BLaER1 (cell line): ENCODE results near the gene IPO13.

Experiments used
- H3K27ac ChIP-seq: shearing (Covaris generic); formaldehyde crosslinking; 2 replicates; pipeline ENCODE4 v1.8.1; 2022
- H3K27me3 ChIP-seq: shearing (Covaris generic); formaldehyde crosslinking; 2 replicates; pipeline ENCODE4 v1.8.1; 2022
- H3K36me3 ChIP-seq: shearing (Covaris generic); formaldehyde crosslinking; 2 replicates; pipeline ENCODE4 v1.8.1; 2022
- H3K4me1 ChIP-seq: shearing (Covaris generic); formaldehyde crosslinking; 2 replicates; pipeline ENCODE4 v1.8.1; 2022
- H3K4me2 ChIP-seq: shearing (Covaris generic); formaldehyde crosslinking; 2 replicates; pipeline ENCODE4 v1.8.1; 2022
- H3K4me3 ChIP-seq: shearing (Covaris generic); formaldehyde crosslinking; 2 replicates; pipeline ENCODE4 v1.8.1; 2022
- H3K9ac ChIP-seq: shearing (Covaris generic); formaldehyde crosslinking; 2 replicates; pipeline ENCODE4 v1.8.1; 2022
- H3K9me3 ChIP-seq: shearing (Covaris generic); formaldehyde crosslinking; 2 replicates; pipeline ENCODE4 v1.8.1; 2022
- H4K20me1 ChIP-seq: shearing (Covaris generic); formaldehyde crosslinking; 2 replicates; pipeline ENCODE4 v1.8.1; 2022
- Cebpa-rat ChIP-seq: shearing (Covaris generic); IDR thresholded peaks from 2 replicates; pipeline ENCODE4 v1.8.1; 2022

Gene IPO13

GRCh38 chr1:43946236-43947060 lies at the start of gene IPO13:
IPO13 (plus strand) TSS chr1:43946950; CDS start chr1:43947601, 651 bp downstream.
- Histone ChIP-seq H3K4me3 (peak within 1 kb of the TSS; percentile 81), H3K27ac (peak within 1 kb of the TSS; percentile 99), H3K36me3 (peaks cover 36% of the 10 kb centered on the region), H3K9me3 (no peaks in the 10 kb centered on the region), H3K4me1 (peaks cover 38% of the 10 kb centered on the region), H3K4me2 (peak within 1 kb of the TSS; percentile 93), H4K20me1 (peaks cover 19% of the 10 kb centered on the region; the same call in 1 of the 2 replicates), H3K27me3 (no peaks in the 10 kb centered on the region), H3K9ac (peak within 1 kb of the TSS; percentile 97)
- no peak for TF ChIP-seq Cebpa-rat

- no peak overlapping the region for H3K4me2 ChIP-seq
- peaks cover 37% of the 10 kb centered on the region for H3K4me1 ChIP-seq
- no peaks in the 10 kb centered on the region for H3K27me3 ChIP-seq
- H4K20me1 ChIP-seq = no peaks in the 10 kb centered on the region
- H3K9ac ChIP-seq = no peak overlapping the region
- H3K9me3 ChIP-seq = no peaks in the 10 kb centered on the region
- peaks cover 85% of the 10 kb centered on the region for H3K36me3 ChIP-seq
- no peak overlapping the region for H3K4me3 ChIP-seq
- TF ChIP-seq Cebpa-rat = no peak
- H3K27ac ChIP-seq = no peak overlapping the region
Measured at GRCh38 chr1:43898981-43899380, 47.8 kb upstream of the IPO13 start.

- no peak overlapping the region for H3K4me3 ChIP-seq
- H3K9me3 ChIP-seq = no peaks in the 10 kb centered on the region
- no peaks in the 10 kb centered on the region for H4K20me1 ChIP-seq
- peaks cover 42% of the 10 kb centered on the region for H3K4me1 ChIP-seq
- H3K9ac ChIP-seq = no peak overlapping the region
- H3K27me3 ChIP-seq = no peaks in the 10 kb centered on the region
- no peak for TF ChIP-seq Cebpa-rat
- H3K27ac ChIP-seq = no peak overlapping the region
- H3K36me3 ChIP-seq = peaks cover 71% of the 10 kb centered on the region
- no peak overlapping the region for H3K4me2 ChIP-seq
Measured at GRCh38 chr1:43900386-43900785, 46.4 kb upstream of the IPO13 start.

- Histone ChIP-seq H3K4me1 (peaks cover 42% of the 10 kb centered on the region), H3K36me3 (peaks cover 61% of the 10 kb centered on the region), H3K9me3 (no peaks in the 10 kb centered on the region), H3K4me2 (no peak overlapping the region), H3K27ac (peak overlapping the region; percentile 69), H4K20me1 (no peaks in the 10 kb centered on the region), H3K4me3 (no peak overlapping the region), H3K9ac (no peak overlapping the region), H3K27me3 (no peaks in the 10 kb centered on the region)
- TF ChIP-seq Cebpa-rat = no peak
Measured at GRCh38 chr1:43901196-43901961, 45.4 kb upstream of the IPO13 start.

- no peak for TF ChIP-seq Cebpa-rat
- Histone ChIP-seq H3K4me1 (peaks cover 42% of the 10 kb centered on the region), H3K27ac (peak overlapping the region; percentile 69), H3K4me2 (peak overlapping the region; percentile 79), H3K36me3 (peaks cover 57% of the 10 kb centered on the region), H3K27me3 (no peaks in the 10 kb centered on the region), H4K20me1 (no peaks in the 10 kb centered on the region), H3K4me3 (no peak overlapping the region), H3K9ac (peak overlapping the region; percentile 57; the same call in 1 of the 2 replicates), H3K9me3 (no peaks in the 10 kb centered on the region)
Measured at GRCh38 chr1:43902058-43902831, 44.5 kb upstream of the IPO13 start.

GRCh38 chr1:43904660-43905551 lies 41.8 kb upstream of the IPO13 start:
- no peaks in the 10 kb centered on the region for H4K20me1 ChIP-seq
- H3K27ac ChIP-seq = no peak overlapping the region
- H3K4me1 ChIP-seq = peaks cover 42% of the 10 kb centered on the region
- peaks cover 50% of the 10 kb centered on the region for H3K36me3 ChIP-seq
- H3K9ac ChIP-seq = no peak overlapping the region
- no peaks in the 10 kb centered on the region for H3K9me3 ChIP-seq
- no peak overlapping the region for H3K4me2 ChIP-seq
- H3K27me3 ChIP-seq = no peaks in the 10 kb centered on the region
- H3K4me3 ChIP-seq = no peak overlapping the region
- no peak for TF ChIP-seq Cebpa-rat

GRCh38 chr1:43908226-43908625 lies 38.5 kb upstream of the IPO13 start:
- no peak overlapping the region for H3K27ac ChIP-seq
- TF ChIP-seq Cebpa-rat = no peak

GRCh38 chr1:43908858-43909257 lies 37.9 kb upstream of the IPO13 start:
- Histone ChIP-seq H3K4me3 (no peak overlapping the region), H3K4me1 (peaks cover 6% of the 10 kb centered on the region), H3K9me3 (no peaks in the 10 kb centered on the region), H3K27ac (no peak overlapping the region), H3K4me2 (no peak overlapping the region), H3K27me3 (no peaks in the 10 kb centered on the region), H4K20me1 (no peaks in the 10 kb centered on the region), H3K36me3 (peaks cover 50% of the 10 kb centered on the region; the same call in 1 of the 2 replicates), H3K9ac (no peak overlapping the region)
- TF ChIP-seq Cebpa-rat = no peak

More at GRCh38 chr1:43908226-43908625, 38.5 kb upstream of the IPO13 start:
- peaks cover 12% of the 10 kb centered on the region for H3K4me1 ChIP-seq
- no peaks in the 10 kb centered on the region for H4K20me1 ChIP-seq
- H3K9me3 ChIP-seq = no peaks in the 10 kb centered on the region
- H3K4me3 ChIP-seq = no peak overlapping the region
- no peaks in the 10 kb centered on the region for H3K27me3 ChIP-seq
- no peak overlapping the region for H3K9ac ChIP-seq
- peaks cover 49% of the 10 kb centered on the region; the same call in 1 of the 2 replicates for H3K36me3 ChIP-seq
- no peak overlapping the region for H3K4me2 ChIP-seq

- no peaks in the 10 kb centered on the region for H3K4me1 ChIP-seq
- no peak overlapping the region for H3K4me3 ChIP-seq
- H3K27me3 ChIP-seq = no peaks in the 10 kb centered on the region
- peaks cover 50% of the 10 kb centered on the region; the same call in 1 of the 2 replicates for H3K36me3 ChIP-seq
- H3K27ac ChIP-seq = no peak overlapping the region
- no peak overlapping the region for H3K4me2 ChIP-seq
- no peaks in the 10 kb centered on the region for H3K9me3 ChIP-seq
- H3K9ac ChIP-seq = no peak overlapping the region
- TF ChIP-seq Cebpa-rat = no peak
- no peaks in the 10 kb centered on the region for H4K20me1 ChIP-seq
Measured at GRCh38 chr1:43910343-43910742, 36.4 kb upstream of the IPO13 start.
